Measurements from ENCODE around the gene MEN1.

DNA sequence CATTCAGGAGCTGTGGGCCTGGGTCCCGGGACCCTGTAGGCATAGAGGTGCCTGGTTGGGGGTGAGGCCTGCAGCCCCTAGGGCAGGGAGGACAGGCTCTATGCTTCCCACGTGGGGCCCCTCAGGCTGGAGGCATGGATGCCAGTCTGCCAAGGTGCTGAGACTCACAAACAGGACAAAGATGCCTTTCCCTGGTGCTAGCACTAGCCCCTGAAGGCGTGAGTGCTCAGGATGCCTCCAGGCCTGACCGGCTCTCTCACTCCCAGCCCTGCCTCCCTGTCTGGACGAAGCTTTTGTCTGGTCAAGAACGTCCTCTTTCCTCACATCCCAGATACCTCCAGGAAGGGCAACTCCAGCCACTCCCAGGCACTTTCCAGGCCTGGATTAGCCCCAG, 32.0 kb upstream of the MEN1 start:
- TF ChIP-seq, protein P1, sequence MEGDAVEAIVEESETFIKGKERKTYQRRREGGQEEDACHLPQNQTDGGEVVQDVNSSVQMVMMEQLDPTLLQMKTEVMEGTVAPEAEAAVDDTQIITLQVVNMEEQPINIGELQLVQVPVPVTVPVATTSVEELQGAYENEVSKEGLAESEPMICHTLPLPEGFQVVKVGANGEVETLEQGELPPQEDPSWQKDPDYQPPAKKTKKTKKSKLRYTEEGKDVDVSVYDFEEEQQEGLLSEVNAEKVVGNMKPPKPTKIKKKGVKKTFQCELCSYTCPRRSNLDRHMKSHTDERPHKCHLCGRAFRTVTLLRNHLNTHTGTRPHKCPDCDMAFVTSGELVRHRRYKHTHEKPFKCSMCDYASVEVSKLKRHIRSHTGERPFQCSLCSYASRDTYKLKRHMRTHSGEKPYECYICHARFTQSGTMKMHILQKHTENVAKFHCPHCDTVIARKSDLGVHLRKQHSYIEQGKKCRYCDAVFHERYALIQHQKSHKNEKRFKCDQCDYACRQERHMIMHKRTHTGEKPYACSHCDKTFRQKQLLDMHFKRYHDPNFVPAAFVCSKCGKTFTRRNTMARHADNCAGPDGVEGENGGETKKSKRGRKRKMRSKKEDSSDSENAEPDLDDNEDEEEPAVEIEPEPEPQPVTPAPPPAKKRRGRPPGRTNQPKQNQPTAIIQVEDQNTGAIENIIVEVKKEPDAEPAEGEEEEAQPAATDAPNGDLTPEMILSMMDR (conservative IDR thresholded peaks at IDR 0.05; ENCODE audit: low read depth, low read length) = no peak
- TF ChIP-seq EZH2 (IDR thresholded peaks at IDR 0.05; ENCODE audit: low read length, unreplicated experiment) = no peak
- TF ChIP-seq EZH2phosphoT487 (IDR thresholded peaks at IDR 0.05; ENCODE audit: borderline replicate concordance, low read length) = no peak
